Thoracic aorta (tissue), 2 donors: ENCODE results near the gene ALCAM. TPM values are rescaled to one million over a fixed set of nuclear protein-coding genes. Genes with fewer than 3 reads are reported as not detected.

ENCODE experiments used
- ATAC-seq: fragments of 150-250 bp; one replicate; pipeline ENCODE4 v1.8.0; 2017; ENCODE audit warnings: low read depth; ENCODE audit not compliant: insufficient number of reproducible peaks, low FRiP score
- DNase-seq: peaks from one replicate; pipeline ENCODE4 v3.0.0-alpha.2; 2020; ENCODE audit warnings: low spot score
- H3K27ac ChIP-seq, 2 donors: fragments of 200-600 bp; sonication (generic); 1 replicate in 1 of 2; 2 replicates in 1 of 2; pipeline ENCODE4 v1.5.1; 2016; ENCODE audit warnings: mild to moderate bottlenecking in 2 of 2, moderate library complexity in 2 of 2
- H3K27me3 ChIP-seq: fragments of 200-600 bp; sonication (generic); replicated peaks from 2 replicates; pipeline ENCODE4 v1.6.0; 2016; ENCODE audit warnings: mild to moderate bottlenecking; ENCODE audit not compliant: insufficient read depth
- H3K36me3 ChIP-seq: fragments of 200-600 bp; sonication (generic); one replicate; pipeline ENCODE4 v1.5.1; 2016
- H3K4me1 ChIP-seq, 2 donors: fragments of 200-600 bp; sonication (generic); 1 replicate in 1 of 2; 2 replicates in 1 of 2; pipeline versions ENCODE4 v1.5.1 to v1.6.0; 2016; ENCODE audit warnings: low read depth in 2 of 2, mild to moderate bottlenecking in 1 of 2; ENCODE audit not compliant: control insufficient read depth in 1 of 2
- H3K4me3 ChIP-seq: fragments of 200-600 bp; sonication (generic); 2 replicates; pipeline ENCODE4 v1.5.1; 2016; ENCODE audit warnings: mild to moderate bottlenecking
- H3K9me3 ChIP-seq: fragments of 200-600 bp; sonication (generic); 2 replicates; pipeline ENCODE4 v1.5.1; 2016
- CTCF ChIP-seq: fragments of 200-600 bp; sonication (generic); IDR thresholded peaks from one replicate; pipeline ENCODE4 v1.5.1; 2019; ENCODE audit warnings: antibody characterized with exemption
- total RNA-seq, 2 donors: library from RNA; depleted of rRNA; stranded (reverse); fragments of >200 nt; gene quantifications; one replicate each; pipeline versions ENCODE4 v1.1.0 to v1.2.3, GENCODE V29; 2016

The ALCAM gene
- total RNA-seq, 2 donors from 2014 or later, result 109 to 122 TPM

- TF ChIP-seq CTCF, result no peak
- ATAC-seq, result no peak
- no peaks in the 10 kb centered on the region for H3K9me3 ChIP-seq
- H3K4me3 ChIP-seq, result peak overlapping the region; percentile 88
- no peaks in the 10 kb centered on the region for H3K36me3 ChIP-seq
- peak overlapping the region; percentile 73 to 86 for H3K27ac ChIP-seq
- H3K27me3 ChIP-seq, result no peaks in the 10 kb centered on the region
- peaks cover 19 to 20% of the 10 kb centered on the region in 2 donors for H3K4me1 ChIP-seq
- DNase-seq, result no peak
Observed at GRCh38 chr3:105368566-105369499, 2.1 kb downstream of the ALCAM start.

GRCh38 chr3:105369500-105370371, 3.0 kb downstream of the ALCAM start:
- H3K4me3 ChIP-seq, result peak overlapping the region; percentile 88
- H3K4me1 ChIP-seq, result peaks cover 20 to 21% of the 10 kb centered on the region in 2 donors
- DNase-seq, result no peak
- no peaks in the 10 kb centered on the region for H3K36me3 ChIP-seq
- no peaks in the 10 kb centered on the region for H3K9me3 ChIP-seq
- H3K27me3 ChIP-seq, result no peaks in the 10 kb centered on the region
- no peak for ATAC-seq
- H3K27ac ChIP-seq, result peak overlapping the region; percentile 73 to 86
- TF ChIP-seq CTCF, result peak; percentile 76

DNA sequence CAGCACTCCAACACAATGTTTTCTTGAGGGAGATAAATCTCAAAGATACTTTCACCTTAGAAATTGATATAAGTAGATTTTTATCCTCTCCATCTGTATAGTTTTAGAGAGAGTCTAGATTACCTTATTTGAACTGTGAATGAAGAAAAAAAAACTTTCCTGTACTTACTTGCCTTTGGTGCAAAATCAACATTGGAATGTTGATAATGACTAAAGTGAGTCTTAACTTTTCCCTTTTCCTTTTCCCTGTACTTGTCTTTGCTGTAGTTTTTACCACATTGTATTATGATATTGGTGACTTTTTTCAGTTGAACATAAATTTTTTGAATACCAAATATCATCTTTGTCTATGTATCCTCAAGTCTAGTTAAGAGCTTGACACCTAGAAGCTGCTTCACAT, 6.7 kb downstream of the ALCAM start:
- no peak for TF ChIP-seq CTCF

DNA sequence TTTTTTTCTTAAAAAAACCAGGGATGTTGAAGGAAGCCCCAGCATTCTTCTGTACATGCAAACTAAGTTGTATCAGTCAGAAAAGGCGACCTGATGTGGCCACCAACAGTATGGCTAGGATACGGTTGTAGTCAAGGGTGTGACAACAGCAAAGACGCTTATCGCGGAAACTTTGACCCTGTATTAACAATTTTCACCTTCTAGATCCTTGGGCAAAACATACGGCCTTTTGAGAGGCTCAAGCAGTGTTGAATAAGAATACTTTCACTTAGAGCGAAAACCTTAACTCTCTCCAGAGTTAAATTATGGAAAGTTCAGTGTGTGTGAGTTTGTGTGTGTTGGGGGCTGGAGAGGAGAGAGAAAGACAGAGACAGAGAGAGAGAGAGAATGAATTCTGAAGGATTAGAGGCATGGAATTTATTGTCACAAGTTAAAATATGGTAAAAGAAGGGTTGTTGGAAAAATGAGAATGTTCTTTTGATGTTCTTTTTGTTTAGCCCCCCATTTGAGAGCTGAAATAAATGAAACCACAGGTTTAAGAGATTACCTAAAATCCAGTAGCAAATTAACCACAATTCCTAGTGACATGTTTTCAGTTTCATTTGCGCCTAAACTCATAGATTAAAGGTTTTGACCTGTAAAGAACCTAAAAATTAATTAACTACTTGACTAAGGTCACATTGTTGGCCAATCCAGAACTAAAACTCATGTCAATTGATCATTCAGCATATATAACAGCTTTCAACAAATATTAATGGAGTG, 9.2 kb downstream of the ALCAM start:
- no peak for ATAC-seq
- no peaks in the 10 kb centered on the region for H3K36me3 ChIP-seq
- H3K4me3 ChIP-seq, result no peak overlapping the region
- no peak for TF ChIP-seq CTCF
- H3K9me3 ChIP-seq, result no peaks in the 10 kb centered on the region
- no peaks in the 10 kb centered on the region for H3K27me3 ChIP-seq
- H3K27ac ChIP-seq, result no peak overlapping the region
- DNase-seq, result no peak
- peaks cover 7 to 12% of the 10 kb centered on the region in 2 donors for H3K4me1 ChIP-seq

More for the DNA sequence above, 6.7 kb downstream of the ALCAM start:
- ATAC-seq (no peak), DNase-seq (no peak)
- no peaks in the 10 kb centered on the region for H3K9me3 ChIP-seq
- H3K4me3 ChIP-seq, result no peak overlapping the region
- H3K4me1 ChIP-seq, result peaks cover 17 to 18% of the 10 kb centered on the region in 2 donors
- H3K27ac ChIP-seq, result no peak overlapping the region
- no peaks in the 10 kb centered on the region for H3K36me3 ChIP-seq
- no peaks in the 10 kb centered on the region for H3K27me3 ChIP-seq
